CD4-positive, alpha-beta T cell treated with Interleukin-2 at 100 ng/mL for 4 hours (primary cell): Measurements from ENCODE around the gene RNGTT.
"Not testable (repeated sequence)": the region's sequence is repeated elsewhere in the genome, so short reads cannot be mapped to it uniquely, and the experiment has no call there.

ENCODE experiments used
- DNase-seq: peaks from one replicate; pipeline ENCODE4 v3.0.0-alpha.2; 2020; ENCODE audit warnings: low spot score

Gene RNGTT

GRCh38 chr6:88722686-88723085 is 240.7 kb downstream of the RNGTT start:
- DNase-seq, result no peak

GRCh38 chr6:88716399-88716798 is 247.0 kb downstream of the RNGTT start:
- DNase-seq, result not testable (repeated sequence)

GRCh38 chr6:88712243-88712936 is 251.0 kb downstream of the RNGTT start:
- no peak for DNase-seq

- DNase-seq, result no peak
Observed at GRCh38 chr6:88709819-88710246, 253.6 kb downstream of the RNGTT start.

- no peak for DNase-seq
Observed at GRCh38 chr6:88708197-88708744, 255.1 kb downstream of the RNGTT start.

GRCh38 chr6:88705601-88706000 is 257.8 kb downstream of the RNGTT start:
- DNase-seq, result no peak

- DNase-seq, result no peak
Observed at GRCh38 chr6:88704980-88705379, 258.4 kb downstream of the RNGTT start.

GRCh38 chr6:88702956-88703556 is 260.4 kb downstream of the RNGTT start:
- no peak for DNase-seq

- DNase-seq, result no peak
Observed at GRCh38 chr6:88698661-88699060, 264.8 kb downstream of the RNGTT start.

GRCh38 chr6:88695937-88696336 is 267.5 kb downstream of the RNGTT start:
- no peak for DNase-seq

- DNase-seq, result no peak
Observed at GRCh38 chr6:88683734-88684133, 279.7 kb downstream of the RNGTT start.

GRCh38 chr6:88680654-88681053 is 282.8 kb downstream of the RNGTT start:
- no peak for DNase-seq

GRCh38 chr6:88679841-88680240 is 283.6 kb downstream of the RNGTT start:
- no peak for DNase-seq

- DNase-seq, result no peak
Observed at GRCh38 chr6:88677356-88677755, 286.1 kb downstream of the RNGTT start.

- no peak for DNase-seq
Observed at GRCh38 chr6:88671624-88672023, 291.8 kb downstream of the RNGTT start.

- no peak for DNase-seq
Observed at GRCh38 chr6:88670369-88670768, 293.0 kb downstream of the RNGTT start.

- no peak for DNase-seq
Observed at GRCh38 chr6:88669475-88669874, 293.9 kb downstream of the RNGTT start.

GRCh38 chr6:88666901-88667300 is 296.5 kb downstream of the RNGTT start:
- no peak for DNase-seq

- no peak for DNase-seq
Observed at GRCh38 chr6:88665131-88665530, 298.3 kb downstream of the RNGTT start.

- DNase-seq, result no peak
Observed at GRCh38 chr6:88663801-88664200, 299.6 kb downstream of the RNGTT start.

GRCh38 chr6:88662653-88663174 is 300.7 kb downstream of the RNGTT start:
- DNase-seq, result no peak

GRCh38 chr6:88662163-88662580 is 301.2 kb downstream of the RNGTT start:
- DNase-seq, result no peak

GRCh38 chr6:88661136-88661535 is 302.3 kb downstream of the RNGTT start:
- DNase-seq, result no peak
